Astrocyte of the spinal cord (primary cell): ENCODE results near the gene MYL4.

Experiments
- DNase-seq: peaks from one replicate; pipeline ENCODE4 v3.0.0; 2011; ENCODE audit warnings: low read depth, low spot score
- H3K4me3 ChIP-seq: 2 replicates; pipeline ENCODE4 v1.5.1; 2011; ENCODE audit warnings: low read depth, mild to moderate bottlenecking, low read length, moderate library complexity
- CTCF ChIP-seq: IDR thresholded peaks from 2 replicates; pipeline ENCODE4 v1.5.1; 2012; ENCODE audit warnings: low read depth, mild to moderate bottlenecking, low read length, inconsistent platforms
- in situ Hi-C: cut with HindIII; loops from 2 replicates; pipeline ENCODE4 v1.10.0; 2017; ENCODE audit warnings: low sequenced_read_pairs

The MYL4 gene

GRCh38 chr17:47203984-47204721 lies 5.0 kb upstream of the MYL4 start:
- in situ Hi-C loops: no loop called here
- no peak for TF ChIP-seq CTCF
- H3K4me3 ChIP-seq: no peak overlapping the region
- no peak for DNase-seq

- in situ Hi-C loops: no loop called here
- no peak for DNase-seq
- H3K4me3 ChIP-seq: no peak overlapping the region
- TF ChIP-seq CTCF: no peak
Measured at GRCh38 chr17:47204722-47205418, 4.3 kb upstream of the MYL4 start.

- peak; percentile 79 for DNase-seq
- no peak overlapping the region for H3K4me3 ChIP-seq
- TF ChIP-seq CTCF: no peak
- in situ Hi-C loops: no loop called here
Measured at GRCh38 chr17:47205419-47205963, 3.7 kb upstream of the MYL4 start.

GRCh38 chr17:47207143-47208067 lies 1.7 kb upstream of the MYL4 start:
- TF ChIP-seq CTCF: no peak
- no peak for DNase-seq
- in situ Hi-C loops: no loop called here
- no peak overlapping the region for H3K4me3 ChIP-seq

GRCh38 chr17:47209499-47209898 lies 351 bp downstream of the MYL4 start:
- no peak overlapping the region for H3K4me3 ChIP-seq
- TF ChIP-seq CTCF: no peak
- in situ Hi-C loops: no loop called here
- no peak for DNase-seq

- TF ChIP-seq CTCF: no peak
- DNase-seq: no peak
- H3K4me3 ChIP-seq: no peak overlapping the region
- in situ Hi-C loops: no loop called here
Measured at GRCh38 chr17:47210105-47210504, 957 bp downstream of the MYL4 start.
